ENCODE data around the gene ATP11A. TPM values are rescaled to one million over a fixed set of nuclear protein-coding genes. Genes with fewer than 3 reads are reported as not detected.

The ATP11A gene
- total and polyA plus RNA-seq, 2 donors (not counting 3 experiments of a cell fraction or from before 2014, with no cell fraction given) = 16.5 to 88.1 TPM

DNA sequence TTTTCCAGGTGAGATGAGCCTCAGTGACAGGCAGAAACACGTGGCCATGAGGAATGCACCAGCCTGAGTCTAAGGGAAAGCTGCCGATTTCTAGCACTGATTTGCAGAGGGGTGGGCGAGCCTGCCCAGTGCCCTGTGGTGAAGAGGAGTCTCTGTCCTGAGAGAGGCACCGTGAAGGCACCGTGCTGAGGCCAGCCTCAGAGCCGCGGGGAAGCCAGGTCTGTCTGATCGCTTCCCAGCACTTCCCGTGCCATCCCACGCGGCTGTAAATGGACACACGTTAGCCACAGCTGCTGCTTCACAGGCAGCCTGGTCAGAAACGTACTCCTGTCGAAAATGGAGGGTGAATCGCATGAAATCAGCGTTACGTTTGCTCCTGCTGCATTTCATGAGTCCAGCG lies 79.8 kb downstream of the ATP11A start:
- Histone ChIP-seq H3K36me3 (ENCODE audit: control insufficient read depth in 2 of 2, extremely low read depth in 1 of 2, insufficient read depth in 2 of 2, low read length in 2 of 2) (peaks cover 2% of the 10 kb centered on the region in 2 experiments), H3K79me2 (ENCODE audit: control insufficient read depth, insufficient read depth, low read length) (no peaks in the 10 kb centered on the region), H3K9ac (replicated peaks; ENCODE audit: extremely low read depth, insufficient read depth, low read length) (no peak overlapping the region), H3K9me3 (replicated peaks; ENCODE audit: control insufficient read depth, insufficient read depth, low read length) (no peaks in the 10 kb centered on the region), H3K4me1 (ENCODE audit: control insufficient read depth, extremely low read depth, insufficient read depth, low read length) (no peaks in the 10 kb centered on the region), H4K20me1 (replicated peaks; ENCODE audit: control insufficient read depth, extremely low read depth, insufficient read depth, low read length) (no peaks in the 10 kb centered on the region), H3K27me3 (ENCODE audit: control insufficient read depth in 2 of 2, insufficient read depth in 2 of 2, low read length in 2 of 2) (no peaks in the 10 kb centered on the region), H3K4me2 (ENCODE audit: insufficient read depth, low read length) (no peak overlapping the region), H3K27ac (ENCODE audit: insufficient read depth, low read depth, low read length) (no peak overlapping the region), H2AFZ (ENCODE audit: low read depth, low read length) (no peak overlapping the region), H3K9me1 (replicated peaks; ENCODE audit: control insufficient read depth, extremely low read depth, insufficient read depth, low read length) (no peaks in the 10 kb centered on the region), H3K4me3 (replicated peaks in 1 of 3; ENCODE audit: insufficient read depth in 1 of 3, low read depth in 1 of 3, low read length in 3 of 3) (no peak overlapping the region)
- BruUV-seq (replicated peaks) = no TSS peak
- DNase-seq (ENCODE audit: low read depth, low spot score) (no peak), FAIRE-seq (no peak)
- CTCF ChIA-PET = no interaction called here
- intact Hi-C loops (cut with micrococcal nuclease) = no loop called here
- TF ChIP-seq MYC (IDR thresholded peaks at IDR 0.05; ENCODE audit: low read depth, low read length) (no peak), POLR2AphosphoS5 (IDR thresholded peaks at IDR 0.05; ENCODE audit: insufficient read depth, low read depth, low read length) (no peak), EZH2 (IDR thresholded peaks at IDR 0.05; ENCODE audit: borderline replicate concordance, low read depth, low read length, severe bottlenecking) (no peak), JUN (IDR thresholded peaks at IDR 0.05; ENCODE audit: borderline replicate concordance, insufficient read depth, insufficient read length, low read depth) (no peak), GATA2 (IDR thresholded peaks at IDR 0.05; ENCODE audit: insufficient read depth, insufficient read length, low read depth, low read length) (no peak), FOS (IDR thresholded peaks at IDR 0.05; ENCODE audit: borderline replicate concordance, insufficient read depth, low read length) (no peak)
- TF ChIP-seq, protein P1, sequence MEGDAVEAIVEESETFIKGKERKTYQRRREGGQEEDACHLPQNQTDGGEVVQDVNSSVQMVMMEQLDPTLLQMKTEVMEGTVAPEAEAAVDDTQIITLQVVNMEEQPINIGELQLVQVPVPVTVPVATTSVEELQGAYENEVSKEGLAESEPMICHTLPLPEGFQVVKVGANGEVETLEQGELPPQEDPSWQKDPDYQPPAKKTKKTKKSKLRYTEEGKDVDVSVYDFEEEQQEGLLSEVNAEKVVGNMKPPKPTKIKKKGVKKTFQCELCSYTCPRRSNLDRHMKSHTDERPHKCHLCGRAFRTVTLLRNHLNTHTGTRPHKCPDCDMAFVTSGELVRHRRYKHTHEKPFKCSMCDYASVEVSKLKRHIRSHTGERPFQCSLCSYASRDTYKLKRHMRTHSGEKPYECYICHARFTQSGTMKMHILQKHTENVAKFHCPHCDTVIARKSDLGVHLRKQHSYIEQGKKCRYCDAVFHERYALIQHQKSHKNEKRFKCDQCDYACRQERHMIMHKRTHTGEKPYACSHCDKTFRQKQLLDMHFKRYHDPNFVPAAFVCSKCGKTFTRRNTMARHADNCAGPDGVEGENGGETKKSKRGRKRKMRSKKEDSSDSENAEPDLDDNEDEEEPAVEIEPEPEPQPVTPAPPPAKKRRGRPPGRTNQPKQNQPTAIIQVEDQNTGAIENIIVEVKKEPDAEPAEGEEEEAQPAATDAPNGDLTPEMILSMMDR (IDR thresholded peaks at IDR 0.05; ENCODE audit: extremely low read depth in 1 of 2, insufficient read depth in 1 of 2, low read depth in 1 of 2, low read length in 2 of 2) = no peak
- TF ChIP-seq, protein P2, sequence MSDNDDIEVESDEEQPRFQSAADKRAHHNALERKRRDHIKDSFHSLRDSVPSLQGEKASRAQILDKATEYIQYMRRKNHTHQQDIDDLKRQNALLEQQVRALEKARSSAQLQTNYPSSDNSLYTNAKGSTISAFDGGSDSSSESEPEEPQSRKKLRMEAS (IDR thresholded peaks at IDR 0.05; ENCODE audit: insufficient read depth, insufficient read length) = no peak
- POLR2A ChIA-PET = no interaction called here
- dilution Hi-C loops (cut with MboI; ENCODE audit: extremely low pct_ligation_motif_present, low sequenced_read_pairs) = no loop called here

Measured in endothelial cell of umbilical vein (primary cell).